SK-N-SH treated with all-trans-retinoic acid at 6 μM for 48 hours (cell line): ENCODE measurements around the gene MCRIP2.

ENCODE experiments used
- ATAC-seq: fragments of 200-7000 bp; cut with Tn5 transposase; 3 replicates; pipeline ENCODE4 v1.9.1; 2020; ENCODE audit warnings: mild to moderate bottlenecking, moderate library complexity
- BACH2 ChIP-seq: fragments of 250-450 bp; sonication (Bioruptor Pico); IDR thresholded peaks from 2 replicates; pipeline ENCODE4 v1.9.0; 2021; ENCODE audit warnings: mild to moderate bottlenecking, borderline replicate concordance
- CSDC2 ChIP-seq: fragments of 250-450 bp; sonication (Bioruptor Pico); IDR thresholded peaks from 2 replicates; pipeline ENCODE4 v1.5.0; 2020; ENCODE audit warnings: mild to moderate bottlenecking, moderate library complexity
- ESRRG ChIP-seq: fragments of 250-450 bp; sonication (Bioruptor Pico); IDR thresholded peaks from 2 replicates; pipeline ENCODE4 v1.6.1; 2021; ENCODE audit warnings: mild to moderate bottlenecking
- ISL1 ChIP-seq: fragments of 250-450 bp; sonication (Bioruptor Pico); IDR thresholded peaks from 2 replicates; pipeline ENCODE4 v2.1.2; 2022; ENCODE audit warnings: mild to moderate bottlenecking, moderate library complexity
- PPARA ChIP-seq: fragments of 250-450 bp; sonication (Bioruptor Pico); IDR thresholded peaks from 2 replicates; pipeline ENCODE4 v1.5.0; 2020; ENCODE audit warnings: mild to moderate bottlenecking, borderline replicate concordance
- SNAI2 ChIP-seq: fragments of 250-450 bp; sonication (Bioruptor Pico); IDR thresholded peaks from 2 replicates; pipeline ENCODE4 v1.5.0; 2020; ENCODE audit warnings: mild to moderate bottlenecking, moderate library complexity
- TCF4 ChIP-seq: fragments of 250-450 bp; sonication (Bioruptor Pico); IDR thresholded peaks from 2 replicates; pipeline ENCODE4 v1.8.0; 2021; ENCODE audit warnings: mild to moderate bottlenecking, moderate library complexity, borderline replicate concordance
- ZFP3 ChIP-seq: fragments of 250-450 bp; sonication (Bioruptor Pico); IDR thresholded peaks from 2 replicates; pipeline ENCODE4 v1.5.0; 2020; ENCODE audit warnings: mild to moderate bottlenecking, moderate library complexity
- ZFP30 ChIP-seq: fragments of 450-650 bp; formaldehyde crosslinking; IDR thresholded peaks from 2 replicates; pipeline ENCODE4 v1.5.0; 2022; ENCODE audit warnings: mild to moderate bottlenecking, moderate library complexity
- ZNF565 ChIP-seq: fragments of 450-650 bp; formaldehyde crosslinking; conservative IDR thresholded peaks from 2 replicates; pipeline ENCODE4 v1.5.0; 2020; ENCODE audit warnings: low read depth, mild to moderate bottlenecking, moderate library complexity
- ZNF8 ChIP-seq: fragments of 450-650 bp; formaldehyde crosslinking; IDR thresholded peaks from 2 replicates; pipeline ENCODE4 v1.5.0; 2020; ENCODE audit warnings: mild to moderate bottlenecking, moderate library complexity
- TF ChIP-seq, protein P1 (sequence below): fragments of 250-450 bp; sonication (Bioruptor Pico); IDR thresholded peaks from 2 replicates; pipeline ENCODE4 v1.8.0; 2021; ENCODE audit warnings: low read depth, mild to moderate bottlenecking, moderate library complexity, borderline replicate concordance
- TF ChIP-seq, protein P2 (sequence below): fragments of 250-450 bp; sonication (Bioruptor Pico); IDR thresholded peaks from 2 replicates; pipeline ENCODE4 v1.8.0; 2020; ENCODE audit warnings: mild to moderate bottlenecking, moderate library complexity, borderline replicate concordance
- TF ChIP-seq, protein P3 (sequence below): fragments of 250-450 bp; sonication (Bioruptor Pico); IDR thresholded peaks from 2 replicates; pipeline ENCODE4 v1.5.0; 2020; ENCODE audit warnings: mild to moderate bottlenecking, moderate library complexity
- TF ChIP-seq, protein P4 (sequence below): fragments of 250-450 bp; sonication (Bioruptor Pico); IDR thresholded peaks from 2 replicates; pipeline ENCODE4 v1.5.1; 2020; ENCODE audit warnings: low read depth, mild to moderate bottlenecking, moderate library complexity
- TF ChIP-seq, protein P5 (sequence below): fragments of 250-450 bp; sonication (Bioruptor Pico); IDR thresholded peaks from 2 replicates; pipeline ENCODE4 v1.5.1; 2021; ENCODE audit warnings: mild to moderate bottlenecking, moderate library complexity

The MCRIP2 gene

DNA sequence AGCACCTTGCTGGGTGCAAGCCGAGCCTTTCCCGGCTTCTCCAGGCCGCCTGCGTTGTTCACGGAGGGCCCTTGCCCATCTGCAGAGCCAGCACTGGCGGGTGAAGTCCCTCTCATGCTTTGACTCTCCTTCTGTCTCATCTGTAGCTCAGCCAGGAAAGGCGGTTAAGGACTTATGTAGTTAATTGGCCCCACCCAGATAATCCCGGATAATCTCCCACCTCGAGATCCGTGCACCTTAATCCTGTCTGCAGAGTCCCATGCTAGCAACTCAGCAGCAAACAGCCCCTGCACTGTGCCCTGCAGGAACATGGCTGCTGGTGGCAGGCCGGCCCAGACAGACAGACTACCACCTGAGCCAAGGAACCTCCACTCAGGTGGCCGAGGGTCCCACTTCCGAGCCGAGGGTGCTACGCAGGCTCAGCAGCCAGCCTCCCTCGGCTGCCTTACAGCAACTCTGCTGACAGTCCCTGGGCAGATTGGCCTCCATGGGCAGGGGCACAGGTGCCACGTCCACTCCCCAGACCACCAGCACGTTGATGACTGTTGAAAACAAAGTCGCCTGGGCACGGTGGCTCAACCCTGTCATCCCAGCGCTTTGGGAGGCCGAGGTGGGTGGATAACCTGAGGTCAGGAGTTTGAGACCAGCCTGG is 34.8 kb upstream of the MCRIP2 start (continued):
- TF ChIP-seq, protein P1, sequence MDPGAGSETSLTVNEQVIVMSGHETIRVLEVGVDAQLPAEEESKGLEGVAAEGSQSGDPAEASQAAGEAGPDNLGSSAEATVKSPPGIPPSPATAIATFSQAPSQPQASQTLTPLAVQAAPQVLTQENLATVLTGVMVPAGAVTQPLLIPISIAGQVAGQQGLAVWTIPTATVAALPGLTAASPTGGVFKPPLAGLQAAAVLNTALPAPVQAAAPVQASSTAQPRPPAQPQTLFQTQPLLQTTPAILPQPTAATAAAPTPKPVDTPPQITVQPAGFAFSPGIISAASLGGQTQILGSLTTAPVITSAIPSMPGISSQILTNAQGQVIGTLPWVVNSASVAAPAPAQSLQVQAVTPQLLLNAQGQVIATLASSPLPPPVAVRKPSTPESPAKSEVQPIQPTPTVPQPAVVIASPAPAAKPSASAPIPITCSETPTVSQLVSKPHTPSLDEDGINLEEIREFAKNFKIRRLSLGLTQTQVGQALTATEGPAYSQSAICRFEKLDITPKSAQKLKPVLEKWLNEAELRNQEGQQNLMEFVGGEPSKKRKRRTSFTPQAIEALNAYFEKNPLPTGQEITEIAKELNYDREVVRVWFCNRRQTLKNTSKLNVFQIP (CRISPR knock-in tag) = no peak
- no peak for TF ChIP-seq ISL1

DNA sequence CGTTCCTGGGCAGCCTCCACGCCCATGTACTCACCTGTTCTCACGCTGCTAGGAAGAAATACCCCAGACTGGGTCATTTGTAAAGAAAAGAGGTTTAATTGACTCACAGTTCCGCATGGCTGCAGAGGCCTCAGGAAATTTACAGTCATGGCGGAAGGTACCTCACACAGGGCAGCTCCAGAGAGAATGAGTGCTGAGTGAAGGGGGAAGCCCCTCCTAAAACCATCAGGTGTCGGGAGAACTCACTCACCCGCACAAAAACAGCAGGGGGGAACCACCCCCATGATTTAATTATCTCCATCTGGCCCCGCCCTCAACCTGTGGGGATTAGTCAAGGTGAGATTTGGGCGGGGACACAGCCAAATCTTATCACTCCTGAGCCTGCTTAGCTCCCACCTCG is 33.6 kb upstream of the MCRIP2 start:
- ATAC-seq = no peak
- TF ChIP-seq, protein P2, sequence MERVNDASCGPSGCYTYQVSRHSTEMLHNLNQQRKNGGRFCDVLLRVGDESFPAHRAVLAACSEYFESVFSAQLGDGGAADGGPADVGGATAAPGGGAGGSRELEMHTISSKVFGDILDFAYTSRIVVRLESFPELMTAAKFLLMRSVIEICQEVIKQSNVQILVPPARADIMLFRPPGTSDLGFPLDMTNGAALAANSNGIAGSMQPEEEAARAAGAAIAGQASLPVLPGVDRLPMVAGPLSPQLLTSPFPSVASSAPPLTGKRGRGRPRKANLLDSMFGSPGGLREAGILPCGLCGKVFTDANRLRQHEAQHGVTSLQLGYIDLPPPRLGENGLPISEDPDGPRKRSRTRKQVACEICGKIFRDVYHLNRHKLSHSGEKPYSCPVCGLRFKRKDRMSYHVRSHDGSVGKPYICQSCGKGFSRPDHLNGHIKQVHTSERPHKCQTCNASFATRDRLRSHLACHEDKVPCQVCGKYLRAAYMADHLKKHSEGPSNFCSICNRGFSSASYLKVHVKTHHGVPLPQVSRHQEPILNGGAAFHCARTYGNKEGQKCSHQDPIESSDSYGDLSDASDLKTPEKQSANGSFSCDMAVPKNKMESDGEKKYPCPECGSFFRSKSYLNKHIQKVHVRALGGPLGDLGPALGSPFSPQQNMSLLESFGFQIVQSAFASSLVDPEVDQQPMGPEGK = no peak
- TF ChIP-seq, protein P3, sequence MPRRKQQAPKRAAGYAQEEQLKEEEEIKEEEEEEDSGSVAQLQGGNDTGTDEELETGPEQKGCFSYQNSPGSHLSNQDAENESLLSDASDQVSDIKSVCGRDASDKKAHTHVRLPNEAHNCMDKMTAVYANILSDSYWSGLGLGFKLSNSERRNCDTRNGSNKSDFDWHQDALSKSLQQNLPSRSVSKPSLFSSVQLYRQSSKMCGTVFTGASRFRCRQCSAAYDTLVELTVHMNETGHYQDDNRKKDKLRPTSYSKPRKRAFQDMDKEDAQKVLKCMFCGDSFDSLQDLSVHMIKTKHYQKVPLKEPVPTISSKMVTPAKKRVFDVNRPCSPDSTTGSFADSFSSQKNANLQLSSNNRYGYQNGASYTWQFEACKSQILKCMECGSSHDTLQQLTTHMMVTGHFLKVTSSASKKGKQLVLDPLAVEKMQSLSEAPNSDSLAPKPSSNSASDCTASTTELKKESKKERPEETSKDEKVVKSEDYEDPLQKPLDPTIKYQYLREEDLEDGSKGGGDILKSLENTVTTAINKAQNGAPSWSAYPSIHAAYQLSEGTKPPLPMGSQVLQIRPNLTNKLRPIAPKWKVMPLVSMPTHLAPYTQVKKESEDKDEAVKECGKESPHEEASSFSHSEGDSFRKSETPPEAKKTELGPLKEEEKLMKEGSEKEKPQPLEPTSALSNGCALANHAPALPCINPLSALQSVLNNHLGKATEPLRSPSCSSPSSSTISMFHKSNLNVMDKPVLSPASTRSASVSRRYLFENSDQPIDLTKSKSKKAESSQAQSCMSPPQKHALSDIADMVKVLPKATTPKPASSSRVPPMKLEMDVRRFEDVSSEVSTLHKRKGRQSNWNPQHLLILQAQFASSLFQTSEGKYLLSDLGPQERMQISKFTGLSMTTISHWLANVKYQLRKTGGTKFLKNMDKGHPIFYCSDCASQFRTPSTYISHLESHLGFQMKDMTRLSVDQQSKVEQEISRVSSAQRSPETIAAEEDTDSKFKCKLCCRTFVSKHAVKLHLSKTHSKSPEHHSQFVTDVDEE (CRISPR knock-in tag) = no peak
- TF ChIP-seq CSDC2 = no peak
- no peak for TF ChIP-seq ISL1
- TF ChIP-seq ZFP30 = no peak
- TF ChIP-seq, protein P4, sequence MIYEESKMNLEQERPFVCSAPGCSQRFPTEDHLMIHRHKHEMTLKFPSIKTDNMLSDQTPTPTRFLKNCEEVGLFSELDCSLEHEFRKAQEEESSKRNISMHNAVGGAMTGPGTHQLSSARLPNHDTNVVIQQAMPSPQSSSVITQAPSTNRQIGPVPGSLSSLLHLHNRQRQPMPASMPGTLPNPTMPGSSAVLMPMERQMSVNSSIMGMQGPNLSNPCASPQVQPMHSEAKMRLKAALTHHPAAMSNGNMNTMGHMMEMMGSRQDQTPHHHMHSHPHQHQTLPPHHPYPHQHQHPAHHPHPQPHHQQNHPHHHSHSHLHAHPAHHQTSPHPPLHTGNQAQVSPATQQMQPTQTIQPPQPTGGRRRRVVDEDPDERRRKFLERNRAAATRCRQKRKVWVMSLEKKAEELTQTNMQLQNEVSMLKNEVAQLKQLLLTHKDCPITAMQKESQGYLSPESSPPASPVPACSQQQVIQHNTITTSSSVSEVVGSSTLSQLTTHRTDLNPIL (CRISPR knock-in tag) = no peak
- TF ChIP-seq SNAI2 (CRISPR knock-in tag) = no peak

DNA sequence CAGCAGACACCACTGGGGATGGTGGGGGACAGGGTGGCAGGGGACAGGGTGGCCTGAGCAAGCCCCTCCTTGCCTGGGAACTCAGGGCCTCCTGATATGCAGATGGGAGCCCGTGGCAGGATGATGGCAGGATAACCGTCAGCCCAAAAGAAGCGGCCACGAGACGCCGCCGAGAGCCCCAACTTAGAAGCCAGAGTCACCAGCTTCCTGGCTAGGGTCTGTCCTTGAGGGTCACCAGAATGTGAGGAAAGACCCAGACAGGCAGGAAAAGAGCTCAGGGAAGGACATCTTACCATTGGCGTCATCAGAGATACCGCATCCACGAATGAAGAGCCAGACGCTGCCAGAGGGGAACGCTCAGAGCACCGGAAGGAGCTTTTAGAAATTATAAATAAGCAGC is 32.3 kb upstream of the MCRIP2 start:
- no peak for ATAC-seq
- TF ChIP-seq PPARA (CRISPR knock-in tag) (no peak), SNAI2 (CRISPR knock-in tag) (no peak), ZNF8 (no peak)

DNA sequence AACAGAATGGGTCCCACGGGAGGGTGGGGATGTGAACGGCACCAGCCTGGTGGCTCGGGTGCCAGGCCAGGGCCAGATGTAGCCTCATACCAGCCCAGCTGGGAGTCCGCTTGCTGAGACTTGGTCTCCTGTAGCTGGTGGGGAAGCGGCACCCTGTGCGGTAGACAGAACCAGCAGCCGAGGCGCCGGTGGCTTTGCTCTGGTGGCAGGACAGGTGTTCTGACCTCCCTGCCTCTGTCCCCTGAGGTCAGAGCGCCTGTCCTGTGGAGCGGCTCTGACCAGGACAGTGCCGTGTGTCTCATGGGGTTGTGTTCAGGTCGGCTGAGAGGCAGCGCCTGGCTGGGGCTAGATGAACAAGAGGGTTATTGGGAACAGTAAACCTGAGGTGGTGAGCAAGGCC is 31.6 kb upstream of the MCRIP2 start:
- TF ChIP-seq, protein P1 (CRISPR knock-in tag) = no peak
- TF ChIP-seq, protein P4 (CRISPR knock-in tag) = no peak
- TF ChIP-seq ZNF565 (CRISPR knock-in tag) (no peak), ZFP3 (CRISPR knock-in tag) (no peak), TCF4 (CRISPR knock-in tag) (no peak), ZFP30 (no peak), ZNF8 (no peak), SNAI2 (CRISPR knock-in tag) (no peak), ESRRG (no peak), CSDC2 (no peak), PPARA (CRISPR knock-in tag) (no peak), BACH2 (no peak), ISL1 (no peak)
- TF ChIP-seq, protein P2 = no peak
- TF ChIP-seq, protein P5, sequence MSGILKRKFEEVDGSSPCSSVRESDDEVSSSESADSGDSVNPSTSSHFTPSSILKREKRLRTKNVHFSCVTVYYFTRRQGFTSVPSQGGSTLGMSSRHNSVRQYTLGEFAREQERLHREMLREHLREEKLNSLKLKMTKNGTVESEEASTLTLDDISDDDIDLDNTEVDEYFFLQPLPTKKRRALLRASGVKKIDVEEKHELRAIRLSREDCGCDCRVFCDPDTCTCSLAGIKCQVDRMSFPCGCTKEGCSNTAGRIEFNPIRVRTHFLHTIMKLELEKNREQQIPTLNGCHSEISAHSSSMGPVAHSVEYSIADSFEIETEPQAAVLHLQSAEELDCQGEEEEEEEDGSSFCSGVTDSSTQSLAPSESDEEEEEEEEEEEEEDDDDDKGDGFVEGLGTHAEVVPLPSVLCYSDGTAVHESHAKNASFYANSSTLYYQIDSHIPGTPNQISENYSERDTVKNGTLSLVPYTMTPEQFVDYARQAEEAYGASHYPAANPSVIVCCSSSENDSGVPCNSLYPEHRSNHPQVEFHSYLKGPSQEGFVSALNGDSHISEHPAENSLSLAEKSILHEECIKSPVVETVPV = no peak
- ATAC-seq = no peak
